ENCODE measurements around the gene TTLL10.

DNA sequence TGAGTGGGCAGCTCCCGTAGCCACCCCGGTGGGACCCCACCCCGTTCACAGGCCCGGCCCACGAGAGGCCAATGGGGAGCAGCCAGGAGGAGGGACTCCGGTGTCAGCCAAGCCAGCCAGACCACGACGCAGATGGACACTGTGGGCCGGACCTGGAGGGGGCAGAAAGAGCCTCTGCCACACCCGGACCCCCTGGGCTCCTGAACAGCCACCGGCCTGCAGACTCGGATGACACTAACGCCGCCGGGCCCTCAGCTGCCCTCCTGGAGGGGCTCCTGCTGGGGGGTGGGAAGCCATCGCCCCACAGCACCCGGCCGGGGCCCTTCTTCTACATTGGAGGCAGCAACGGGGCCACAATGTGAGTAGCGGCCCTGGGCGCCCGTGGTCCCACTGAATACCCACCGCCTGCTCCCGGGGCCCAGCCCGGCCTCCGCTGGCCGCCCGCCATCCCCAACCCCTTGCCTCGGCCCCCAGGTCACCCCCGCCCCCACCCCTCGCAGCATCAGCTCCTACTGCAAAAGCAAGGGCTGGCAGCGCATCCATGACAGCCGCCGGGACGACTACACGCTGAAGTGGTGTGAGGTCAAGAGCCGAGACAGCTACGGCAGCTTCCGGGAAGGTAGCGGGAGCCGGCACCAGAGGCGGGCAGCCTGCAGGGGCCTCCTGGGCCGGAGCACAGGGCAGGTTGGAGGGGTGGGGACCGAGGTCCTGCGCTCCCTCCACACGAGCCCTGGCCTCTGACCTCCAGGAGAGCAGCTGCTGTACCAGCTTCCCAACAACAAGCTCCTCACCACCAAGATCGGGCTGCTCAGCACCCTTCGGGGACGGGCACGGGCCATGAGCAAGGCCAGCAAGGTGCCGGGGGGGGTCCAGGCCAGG, 6.5 kb downstream of the TTLL10 start:
- TF ChIP-seq POLR2AphosphoS5 (IDR thresholded peaks at IDR 0.05), result no peak
- TF ChIP-seq POLR2A (IDR thresholded peaks at IDR 0.05), result no peak
- TF ChIP-seq, protein P1, sequence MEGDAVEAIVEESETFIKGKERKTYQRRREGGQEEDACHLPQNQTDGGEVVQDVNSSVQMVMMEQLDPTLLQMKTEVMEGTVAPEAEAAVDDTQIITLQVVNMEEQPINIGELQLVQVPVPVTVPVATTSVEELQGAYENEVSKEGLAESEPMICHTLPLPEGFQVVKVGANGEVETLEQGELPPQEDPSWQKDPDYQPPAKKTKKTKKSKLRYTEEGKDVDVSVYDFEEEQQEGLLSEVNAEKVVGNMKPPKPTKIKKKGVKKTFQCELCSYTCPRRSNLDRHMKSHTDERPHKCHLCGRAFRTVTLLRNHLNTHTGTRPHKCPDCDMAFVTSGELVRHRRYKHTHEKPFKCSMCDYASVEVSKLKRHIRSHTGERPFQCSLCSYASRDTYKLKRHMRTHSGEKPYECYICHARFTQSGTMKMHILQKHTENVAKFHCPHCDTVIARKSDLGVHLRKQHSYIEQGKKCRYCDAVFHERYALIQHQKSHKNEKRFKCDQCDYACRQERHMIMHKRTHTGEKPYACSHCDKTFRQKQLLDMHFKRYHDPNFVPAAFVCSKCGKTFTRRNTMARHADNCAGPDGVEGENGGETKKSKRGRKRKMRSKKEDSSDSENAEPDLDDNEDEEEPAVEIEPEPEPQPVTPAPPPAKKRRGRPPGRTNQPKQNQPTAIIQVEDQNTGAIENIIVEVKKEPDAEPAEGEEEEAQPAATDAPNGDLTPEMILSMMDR (IDR thresholded peaks at IDR 0.05), result no peak

Measured in gastroesophageal sphincter (tissue), 3 donors.